ENCODE measurements around the gene AGPS.
"Not testable (repeated sequence)": the region's sequence is repeated elsewhere in the genome, so short reads cannot be mapped to it uniquely, and the experiment has no call there.

Gene AGPS

DNA sequence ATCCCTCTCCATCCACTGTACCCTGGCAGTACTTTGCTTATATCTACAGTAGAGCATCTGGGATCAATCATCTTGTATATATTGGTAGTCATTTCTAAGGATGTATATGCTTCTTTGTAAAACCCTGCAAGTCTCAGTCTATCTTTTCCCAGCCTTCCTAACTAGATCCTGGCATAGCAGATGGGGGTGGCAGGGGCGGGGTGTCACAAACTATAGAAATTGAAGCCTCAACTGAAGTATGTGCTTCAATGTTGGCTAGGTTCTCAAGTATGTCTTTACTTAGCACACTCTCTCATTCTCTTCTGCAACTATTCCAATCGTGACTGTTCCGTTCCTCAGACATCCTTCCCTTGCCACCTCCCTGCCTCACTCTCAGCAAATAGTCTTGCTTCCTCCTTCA, 30.1 kb upstream of the AGPS start:
- TF ChIP-seq, protein P1, sequence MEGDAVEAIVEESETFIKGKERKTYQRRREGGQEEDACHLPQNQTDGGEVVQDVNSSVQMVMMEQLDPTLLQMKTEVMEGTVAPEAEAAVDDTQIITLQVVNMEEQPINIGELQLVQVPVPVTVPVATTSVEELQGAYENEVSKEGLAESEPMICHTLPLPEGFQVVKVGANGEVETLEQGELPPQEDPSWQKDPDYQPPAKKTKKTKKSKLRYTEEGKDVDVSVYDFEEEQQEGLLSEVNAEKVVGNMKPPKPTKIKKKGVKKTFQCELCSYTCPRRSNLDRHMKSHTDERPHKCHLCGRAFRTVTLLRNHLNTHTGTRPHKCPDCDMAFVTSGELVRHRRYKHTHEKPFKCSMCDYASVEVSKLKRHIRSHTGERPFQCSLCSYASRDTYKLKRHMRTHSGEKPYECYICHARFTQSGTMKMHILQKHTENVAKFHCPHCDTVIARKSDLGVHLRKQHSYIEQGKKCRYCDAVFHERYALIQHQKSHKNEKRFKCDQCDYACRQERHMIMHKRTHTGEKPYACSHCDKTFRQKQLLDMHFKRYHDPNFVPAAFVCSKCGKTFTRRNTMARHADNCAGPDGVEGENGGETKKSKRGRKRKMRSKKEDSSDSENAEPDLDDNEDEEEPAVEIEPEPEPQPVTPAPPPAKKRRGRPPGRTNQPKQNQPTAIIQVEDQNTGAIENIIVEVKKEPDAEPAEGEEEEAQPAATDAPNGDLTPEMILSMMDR (IDR thresholded peaks at IDR 0.05; ENCODE audit: control insufficient read depth, insufficient read depth, low read depth, low read length, missing control alignments), result no peak
- DNase-seq (ENCODE audit: low read depth), result no peak
- H3K4me3 ChIP-seq (ENCODE audit: control insufficient read depth, low read depth, low read length), result no peak overlapping the region

DNA sequence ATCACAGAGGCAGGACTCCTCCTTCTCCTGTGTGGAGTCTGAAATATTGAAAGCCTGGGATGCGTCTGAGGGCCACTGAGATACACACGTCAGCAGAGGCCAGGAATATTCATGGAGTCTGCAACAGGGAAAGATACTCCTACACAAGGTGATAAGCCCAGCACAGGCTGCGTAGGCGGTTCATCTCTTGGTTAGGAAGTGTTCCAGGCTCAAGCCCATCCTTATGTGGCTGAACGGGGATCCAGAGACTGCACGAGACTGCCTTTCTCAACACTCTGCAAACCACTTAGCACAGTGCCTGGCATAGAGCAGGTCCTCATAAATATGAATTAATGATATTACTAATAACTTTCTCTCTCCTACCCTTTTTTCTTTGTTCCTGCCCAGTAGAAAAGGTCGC, 29.2 kb upstream of the AGPS start:
- DNase-seq (ENCODE audit: low read depth), result no peak
- H3K4me3 ChIP-seq (ENCODE audit: control insufficient read depth, low read depth, low read length), result no peak overlapping the region
- TF ChIP-seq, protein P1 (IDR thresholded peaks at IDR 0.05; ENCODE audit: control insufficient read depth, insufficient read depth, low read depth, low read length, missing control alignments), result no peak

DNA sequence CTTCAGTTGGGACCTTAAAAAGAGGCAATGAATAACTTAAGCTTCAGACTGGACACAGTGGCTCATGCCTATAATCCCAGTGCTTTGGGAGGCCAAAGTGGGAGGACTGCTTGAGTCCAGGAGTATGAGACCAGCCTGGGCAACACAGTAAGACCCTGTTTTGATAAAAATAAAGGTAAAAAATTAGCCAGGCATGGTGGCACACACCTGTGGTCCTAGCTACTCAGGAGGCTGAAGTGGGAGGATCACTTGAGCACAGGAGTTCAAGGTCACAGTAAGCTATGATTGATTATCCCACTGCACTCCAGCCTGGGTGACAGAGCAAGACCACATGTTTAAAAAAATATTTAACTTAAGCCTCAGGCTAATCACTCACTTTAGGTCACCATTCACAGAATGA, 26.8 kb upstream of the AGPS start:
- not testable (repeated sequence) for DNase-seq (ENCODE audit: low read depth)

DNA sequence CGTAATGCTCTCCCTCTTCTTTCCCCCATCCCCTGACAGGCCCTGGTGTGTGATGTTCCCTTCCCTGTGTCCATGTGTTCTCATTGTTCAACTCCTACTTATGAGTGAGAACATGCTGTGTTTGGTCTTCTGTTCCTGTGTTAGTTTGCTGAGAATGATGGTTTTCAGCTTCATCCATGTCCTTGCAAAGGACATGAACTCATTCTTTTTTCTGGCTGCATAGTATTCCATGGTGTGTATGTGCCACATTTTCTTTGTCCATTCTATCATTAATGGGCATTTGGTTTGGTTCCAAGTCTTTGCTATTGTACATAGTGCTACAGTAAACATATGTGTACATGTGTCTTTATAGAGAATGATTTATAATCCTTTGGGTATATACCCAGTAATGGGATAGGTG, 24.6 kb upstream of the AGPS start:
- not testable (repeated sequence) for H3K4me3 ChIP-seq (ENCODE audit: control insufficient read depth, low read depth, low read length); DNase-seq (ENCODE audit: low read depth)

More for the DNA sequence above, 26.8 kb upstream of the AGPS start:
- H3K4me3 ChIP-seq (ENCODE audit: control insufficient read depth, low read depth, low read length), result not testable (repeated sequence)

DNA sequence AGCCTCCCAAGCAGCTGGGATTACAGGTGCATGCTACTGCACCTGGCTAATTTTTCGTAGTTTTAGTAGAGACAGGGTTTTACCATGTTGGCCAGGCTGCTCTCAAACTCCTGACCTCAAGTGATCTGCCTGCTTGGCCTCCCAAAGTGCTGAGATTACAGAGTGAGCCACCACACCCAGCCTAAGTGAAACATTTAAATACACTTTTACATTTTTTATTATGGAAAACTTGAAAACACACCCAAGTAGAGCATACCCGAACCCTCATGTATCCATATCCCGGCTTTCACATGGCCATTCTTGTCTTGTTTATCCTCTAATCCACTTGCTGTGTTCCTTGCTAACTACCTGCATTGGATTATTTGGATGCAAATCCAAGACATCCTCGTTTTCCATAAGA, 13.2 kb upstream of the AGPS start:
- TF ChIP-seq, protein P1 (IDR thresholded peaks at IDR 0.05; ENCODE audit: control insufficient read depth, insufficient read depth, low read depth, low read length, missing control alignments), result no peak
- H3K4me3 ChIP-seq (ENCODE audit: control insufficient read depth, low read depth, low read length), result no peak overlapping the region
- no peak for DNase-seq (ENCODE audit: low read depth)

DNA sequence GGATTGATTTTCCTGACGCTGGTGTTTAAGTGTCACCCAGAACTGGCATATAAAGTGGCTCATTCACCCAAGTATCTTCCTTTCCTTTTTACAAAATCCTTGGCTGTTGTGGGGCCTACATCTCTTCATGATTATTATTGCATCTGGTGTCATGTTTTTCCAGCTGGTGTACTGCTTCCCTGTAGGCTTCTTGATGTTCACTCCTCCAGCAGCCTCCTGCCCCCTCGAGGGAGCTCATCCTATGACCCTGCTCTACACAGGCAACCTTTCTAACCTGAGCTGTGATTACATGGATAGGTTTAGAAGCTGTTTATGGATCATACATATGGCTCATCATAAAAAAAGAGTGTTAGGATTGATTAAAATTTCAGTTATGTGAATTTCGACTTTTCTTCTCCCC, 12.4 kb upstream of the AGPS start:
- no peak for DNase-seq (ENCODE audit: low read depth)
- TF ChIP-seq, protein P1 (IDR thresholded peaks at IDR 0.05; ENCODE audit: control insufficient read depth, insufficient read depth, low read depth, low read length, missing control alignments), result no peak

DNA sequence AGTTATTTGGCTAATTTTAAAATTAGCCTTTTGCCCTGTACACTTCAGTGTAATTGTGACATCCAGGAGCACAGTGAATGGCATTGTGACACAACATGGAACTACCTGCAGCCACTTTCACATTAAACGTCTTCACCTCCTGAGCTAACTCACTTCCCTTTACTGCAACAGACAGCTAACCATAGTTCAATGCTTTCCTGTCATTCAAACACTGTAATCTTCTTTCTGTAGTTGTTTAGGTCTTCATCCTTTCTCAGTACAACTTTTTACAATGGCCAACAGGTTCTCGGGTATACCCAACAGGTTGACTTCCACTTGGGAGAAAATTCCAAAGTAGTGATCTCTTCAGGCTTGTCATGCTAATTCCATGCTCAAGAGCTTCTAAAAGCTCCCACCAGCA, 8.6 kb upstream of the AGPS start:
- H3K4me3 ChIP-seq (ENCODE audit: control insufficient read depth, low read depth, low read length), result no peak overlapping the region
- no peak for DNase-seq (ENCODE audit: low read depth)
- TF ChIP-seq, protein P1 (IDR thresholded peaks at IDR 0.05; ENCODE audit: control insufficient read depth, insufficient read depth, low read depth, low read length, missing control alignments), result no peak

More for the DNA sequence above, 12.4 kb upstream of the AGPS start:
- H3K4me3 ChIP-seq (ENCODE audit: control insufficient read depth, low read depth, low read length), result no peak overlapping the region

DNA sequence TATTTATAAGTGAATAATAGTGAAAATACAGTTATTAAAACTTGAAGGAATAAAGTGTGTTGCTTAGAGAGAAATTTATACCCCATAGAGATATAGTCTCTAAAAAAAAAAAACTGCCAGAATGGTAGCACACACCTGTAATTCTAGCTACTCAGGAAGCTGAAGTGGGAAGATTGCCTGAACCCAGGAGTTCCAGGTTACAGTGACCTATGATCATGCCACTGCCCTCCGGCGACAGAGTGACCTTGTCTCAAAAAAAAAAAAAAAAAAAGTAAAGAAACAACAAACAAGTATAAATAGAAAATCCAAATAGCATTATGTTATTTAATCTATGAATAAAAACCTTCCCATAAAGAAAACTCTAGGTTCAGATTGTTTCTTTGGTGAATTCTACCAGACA, 7.4 kb upstream of the AGPS start:
- TF ChIP-seq, protein P1 (IDR thresholded peaks at IDR 0.05; ENCODE audit: control insufficient read depth, insufficient read depth, low read depth, low read length, missing control alignments), result no peak
- no peak for DNase-seq (ENCODE audit: low read depth)
- no peak overlapping the region for H3K4me3 ChIP-seq (ENCODE audit: control insufficient read depth, low read depth, low read length)
